HepG2 (cell line): Measurements from ENCODE around the gene MICAL3.

Source experiments
- ESRRA ChIP-seq: sonication (generic); formaldehyde crosslinking; IDR thresholded peaks from 2 replicates; pipeline ENCODE4 v1.5.1; 2020; ENCODE audit warnings: mild to moderate bottlenecking, low read depth, missing genetic modification reagents
- GABPB1 ChIP-seq: IDR thresholded peaks from 2 replicates; pipeline ENCODE4 v1.6.1; 2016; ENCODE audit warnings: mild to moderate bottlenecking, missing genetic modification reagents, moderate library complexity, missing compliant biosample characterization
- MAZ ChIP-seq, 2 experiments: sonication (generic) in 1 of 2; formaldehyde crosslinking in 1 of 2; IDR thresholded peaks; 2 replicates each; pipeline versions ENCODE4 v1.5.0 to v1.6.1; 2012 to 2020; ENCODE audit warnings: low read depth in 2 of 2, mild to moderate bottlenecking in 2 of 2, borderline replicate concordance in 1 of 2, improper control_type of control experiment in 1 of 2, low read length in 1 of 2, missing genetic modification reagents in 1 of 2, moderate library complexity in 1 of 2
- ZNF138 ChIP-seq: sonication (generic); formaldehyde crosslinking; IDR thresholded peaks from 2 replicates; pipeline ENCODE4 v1.5.0; 2020; ENCODE audit warnings: mild to moderate bottlenecking, low read depth, missing genetic modification reagents
- ZNF24 ChIP-seq: fragments of 450-650 bp; IDR thresholded peaks from 2 replicates; pipeline ENCODE4 v1.6.1; 2017; ENCODE audit warnings: antibody characterized with exemption, mild to moderate bottlenecking
- ZNF33B ChIP-seq: sonication (generic); formaldehyde crosslinking; IDR thresholded peaks from 2 replicates; pipeline ENCODE4 v1.5.1; 2020; ENCODE audit warnings: mild to moderate bottlenecking, missing genetic modification reagents
- TF ChIP-seq, protein P1 (sequence below): sonication (generic); formaldehyde crosslinking; IDR thresholded peaks from 2 replicates; pipeline ENCODE4 v1.5.0; 2020; ENCODE audit warnings: mild to moderate bottlenecking, missing genetic modification reagents, moderate library complexity

DNA sequence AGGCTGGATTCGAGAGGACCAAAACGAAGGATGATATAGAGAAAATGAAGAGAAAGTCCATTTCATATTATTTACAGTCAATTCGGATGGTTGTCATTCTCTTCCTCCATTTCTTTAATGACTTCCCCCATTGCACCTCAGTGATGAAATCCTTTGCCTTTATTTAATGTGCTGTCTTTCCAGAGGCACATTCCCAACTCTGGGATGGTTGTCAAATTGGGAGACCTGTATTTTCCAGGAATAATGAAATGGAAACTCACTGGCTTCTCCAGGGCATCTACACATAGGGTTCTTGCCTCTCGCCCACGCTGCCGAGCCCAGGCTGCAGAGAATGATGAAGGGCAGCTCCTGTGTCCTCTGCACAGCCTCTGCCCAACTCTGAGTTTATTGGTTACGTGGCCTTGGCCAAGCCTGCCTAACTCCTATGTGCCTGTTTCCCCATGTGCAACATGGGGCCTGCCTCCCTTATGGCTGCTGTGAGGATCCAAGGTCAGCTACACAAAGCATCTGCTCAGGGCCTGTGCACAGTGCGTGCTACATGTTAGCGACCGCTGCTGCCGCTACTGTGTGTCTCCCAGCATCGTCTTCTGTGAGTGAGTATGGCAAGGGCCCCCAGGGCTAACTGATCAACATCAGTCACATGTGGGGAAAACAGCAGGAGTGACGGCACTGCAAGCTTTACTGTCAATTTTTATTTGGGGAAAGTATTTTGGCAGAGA is 168.6 kb downstream of the MICAL3 start:
- TF ChIP-seq ZNF24 (no peak), ZNF33B (no peak), ESRRA (no peak), ZNF138 (CRISPR knock-in tag) (no peak), GABPB1 (CRISPR knock-in tag) (no peak), MAZ (IDR thresholded peaks at IDR 0.05; ENCODE audit: borderline replicate concordance, low read depth, low read length) (no peak), MAZ (CRISPR knock-in tag; IDR thresholded peaks at IDR 0.05; ENCODE audit: low read depth) (no peak)
- TF ChIP-seq, protein P1, sequence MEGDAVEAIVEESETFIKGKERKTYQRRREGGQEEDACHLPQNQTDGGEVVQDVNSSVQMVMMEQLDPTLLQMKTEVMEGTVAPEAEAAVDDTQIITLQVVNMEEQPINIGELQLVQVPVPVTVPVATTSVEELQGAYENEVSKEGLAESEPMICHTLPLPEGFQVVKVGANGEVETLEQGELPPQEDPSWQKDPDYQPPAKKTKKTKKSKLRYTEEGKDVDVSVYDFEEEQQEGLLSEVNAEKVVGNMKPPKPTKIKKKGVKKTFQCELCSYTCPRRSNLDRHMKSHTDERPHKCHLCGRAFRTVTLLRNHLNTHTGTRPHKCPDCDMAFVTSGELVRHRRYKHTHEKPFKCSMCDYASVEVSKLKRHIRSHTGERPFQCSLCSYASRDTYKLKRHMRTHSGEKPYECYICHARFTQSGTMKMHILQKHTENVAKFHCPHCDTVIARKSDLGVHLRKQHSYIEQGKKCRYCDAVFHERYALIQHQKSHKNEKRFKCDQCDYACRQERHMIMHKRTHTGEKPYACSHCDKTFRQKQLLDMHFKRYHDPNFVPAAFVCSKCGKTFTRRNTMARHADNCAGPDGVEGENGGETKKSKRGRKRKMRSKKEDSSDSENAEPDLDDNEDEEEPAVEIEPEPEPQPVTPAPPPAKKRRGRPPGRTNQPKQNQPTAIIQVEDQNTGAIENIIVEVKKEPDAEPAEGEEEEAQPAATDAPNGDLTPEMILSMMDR, result no peak
